ENCODE data around the gene ACSS1. TPM values are rescaled to one million over a fixed set of nuclear protein-coding genes. Genes with fewer than 3 reads are reported as not detected.

Gene ACSS1
- total RNA-seq, 1 experiment from 2014 or later, result 0.61 TPM

- Histone ChIP-seq H4K8ac (replicated peaks; ENCODE audit: insufficient read length, low read depth, low read length) (no peak overlapping the region), H2BK5ac (ENCODE audit: insufficient read length, low read length) (no peak overlapping the region), H2AFZ (ENCODE audit: low read length) (no peak overlapping the region), H3K79me1 (ENCODE audit: insufficient read depth, low read depth, low read length, poor library complexity, severe bottlenecking) (no peaks in the 10 kb centered on the region), H3K56ac (ENCODE audit: insufficient read length, low read depth, low read length) (no peak overlapping the region), H3K23me2 (ENCODE audit: insufficient read length, low read depth, low read length, poor library complexity, severe bottlenecking) (no peaks in the 10 kb centered on the region), H3K4me2 (ENCODE audit: insufficient read depth, insufficient read length, low read length) (no peak overlapping the region), H3K18ac (ENCODE audit: insufficient read length, low read depth, low read length) (no peak overlapping the region), H4K5ac (ENCODE audit: insufficient read length, low read depth, low read length) (no peak overlapping the region), H2BK20ac (ENCODE audit: low read depth, low read length, poor library complexity, severe bottlenecking) (no peak overlapping the region), H3K27me3 (ENCODE audit: insufficient read depth, low read length) (no peaks in the 10 kb centered on the region), H3K9ac (ENCODE audit: extremely low read depth, insufficient read length, low read length) (no peak overlapping the region), H3K14ac (ENCODE audit: insufficient read depth, low read length) (no peak overlapping the region), H3K27ac (ENCODE audit: insufficient read length, low read depth, low read length) (no peak overlapping the region), H3K79me2 (ENCODE audit: insufficient read depth, low read length) (no peaks in the 10 kb centered on the region), H2BK15ac (ENCODE audit: low read depth, low read length) (no peak overlapping the region), H3K23ac (ENCODE audit: insufficient read length, low read depth, low read length) (no peak overlapping the region), H3T11ph (ENCODE audit: low read length) (no peak overlapping the region), H3K4me1 (ENCODE audit: insufficient read depth, low read length) (no peaks in the 10 kb centered on the region), H2BK120ac (ENCODE audit: low read depth, low read length, poor library complexity, severe bottlenecking) (no peak overlapping the region), H3K9me3 (ENCODE audit: control insufficient read depth, low read depth, low read length) (no peaks in the 10 kb centered on the region), H2AK5ac (ENCODE audit: insufficient read length, low read length) (no peak overlapping the region), H2BK12ac (ENCODE audit: insufficient read length, low read depth, low read length) (no peak overlapping the region), H4K91ac (ENCODE audit: insufficient read length, low read depth, low read length) (no peak overlapping the region), H4K20me1 (ENCODE audit: control insufficient read depth, insufficient read depth, insufficient read length) (no peaks in the 10 kb centered on the region), H3K4ac (ENCODE audit: low read depth, low read length) (no peak overlapping the region)
- no peaks in the 10 kb centered on the region; a peak in 1 of 5 replicates for H3K9me3 Mint-ChIP-seq
- no peak overlapping the region for H3K4me3 Mint-ChIP-seq
- peaks cover 4 to 10% of the 10 kb centered on the region in 2 experiments for H3K4me1 Mint-ChIP-seq
- peak; percentile 8 for DNase-seq
- H3K27ac Mint-ChIP-seq, result 0 out of 7 replicates have a peak overlapping the region, but pooled peaks of 1 of the 3 experiments have one; percentile 22
- no CpG with 5 or more reads among the region's 20 CpGs for WGBS (ENCODE audit: extremely low coverage, insufficient read length, low lambda C conversion rate)
- H3K27me3 Mint-ChIP-seq (ENCODE audit: low read depth), result no peaks in the 10 kb centered on the region
- peaks cover 15 to 29% (median 16%) of the 10 kb centered on the region in 3 experiments; a peak in 6 of 7 replicates for H3K36me3 Mint-ChIP-seq (ENCODE audit: insufficient read depth in 1 of 3, low read depth in 3 of 3)
- no peak for TF ChIP-seq CTCF (conservative IDR thresholded peaks at IDR 0.05)
Measured at GRCh38 chr20:24958506-24959385, 99.2 kb downstream of the ACSS1 start.

Data from H9 (cell line).